Measurements from ENCODE around the gene TRIM7.
"Not testable (repeated sequence)": the region's sequence is repeated elsewhere in the genome, so short reads cannot be mapped to it uniquely, and the experiment has no call there.

The TRIM7 gene

DNA sequence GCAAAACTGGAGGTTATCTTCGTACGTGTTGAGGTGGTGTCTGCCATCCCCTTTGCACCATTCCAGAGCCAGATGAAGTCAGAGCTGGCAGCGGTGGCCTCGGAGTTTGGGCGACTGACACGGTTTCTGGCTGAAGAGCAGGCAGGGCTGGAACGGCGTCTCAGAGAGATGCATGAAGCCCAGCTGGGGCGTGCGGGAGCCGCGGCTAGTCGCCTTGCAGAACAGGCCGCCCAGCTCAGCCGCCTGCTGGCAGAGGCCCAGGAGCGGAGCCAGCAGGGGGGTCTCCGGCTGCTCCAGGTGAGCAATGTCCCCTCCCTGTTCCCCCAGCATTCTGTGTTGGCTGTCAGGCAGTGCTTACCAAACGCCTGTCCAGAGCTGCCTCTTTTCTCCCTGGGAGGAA is 27.6 kb upstream of the TRIM7 start:
- DNase-seq = no peak

- DNase-seq = no peak
These were observed 26.4 kb upstream of the TRIM7 start for GRCh38 chr5:181231432-181231831.

GRCh38 chr5:181230551-181230950 is 25.6 kb upstream of the TRIM7 start:
- no peak for DNase-seq

DNA sequence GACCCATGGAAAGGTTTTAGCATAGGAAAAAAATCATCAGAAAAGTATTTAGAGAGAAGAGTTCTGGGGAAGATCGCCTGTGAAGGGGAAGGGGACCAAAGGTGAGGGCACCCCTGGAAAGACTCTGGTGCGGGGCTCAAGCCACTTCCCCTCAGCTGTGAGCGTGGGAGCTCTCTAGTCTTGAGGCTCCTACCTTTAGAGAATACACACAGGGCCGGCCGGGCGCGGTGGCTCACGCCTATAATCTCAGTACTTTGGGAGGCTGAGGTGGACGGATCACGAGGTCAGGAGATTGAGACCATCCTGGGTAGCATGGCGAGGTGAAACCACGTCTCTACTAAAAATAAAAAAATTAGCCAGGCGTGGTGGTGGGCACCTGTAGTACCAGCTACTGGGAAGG is 25.0 kb upstream of the TRIM7 start:
- no peak for DNase-seq

GRCh38 chr5:181224390-181225229 is 19.6 kb upstream of the TRIM7 start:
- no peak for DNase-seq

GRCh38 chr5:181223729-181224389 is 18.9 kb upstream of the TRIM7 start:
- no peak for DNase-seq

DNA sequence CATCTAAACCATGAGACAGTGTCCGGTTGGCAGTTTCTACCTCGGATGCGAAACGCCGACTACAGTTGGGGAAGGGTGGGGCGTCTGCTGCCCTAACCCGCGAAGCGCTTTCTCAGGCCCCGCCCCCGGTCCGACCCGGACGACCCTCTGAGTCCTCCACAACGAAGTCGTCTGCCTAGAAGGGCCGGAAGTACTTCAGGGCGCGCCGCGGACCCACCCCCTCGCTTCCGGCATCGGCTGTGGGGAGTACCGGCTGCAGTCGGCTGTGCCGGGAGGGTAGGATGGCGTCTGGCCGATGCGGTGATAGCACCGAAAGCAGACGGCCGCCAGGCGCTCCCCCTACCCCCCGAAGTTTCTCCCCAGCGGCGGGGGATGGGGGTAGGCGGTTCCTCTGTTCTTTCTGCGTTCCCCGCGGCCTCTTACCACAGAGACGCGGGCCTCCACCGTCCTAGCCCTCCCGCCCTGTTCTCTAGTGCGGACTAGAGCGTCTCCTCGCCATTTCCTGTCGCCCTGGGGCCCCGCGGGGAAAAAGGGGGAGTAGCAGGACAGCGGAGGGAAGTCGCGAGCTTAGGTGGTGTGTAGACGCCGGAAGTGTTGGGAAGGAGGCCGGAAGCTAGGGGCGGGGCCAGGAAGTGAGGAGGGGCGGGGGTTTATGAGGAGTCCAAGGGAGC is 18.2 kb upstream of the TRIM7 start, which contains the start of gene TRIM41:
Gene TRIM41, plus strand, starts transcription at position 224 of the 671 bp plus-strand sequence. CDS start 719 bp downstream, outside the sequence.
- no peak for DNase-seq

GRCh38 chr5:181222630-181223057 is 17.6 kb upstream of the TRIM7 start:
- no peak for DNase-seq

- no peak for DNase-seq
These were observed 17.0 kb upstream of the TRIM7 start for GRCh38 chr5:181221792-181222629.

DNA sequence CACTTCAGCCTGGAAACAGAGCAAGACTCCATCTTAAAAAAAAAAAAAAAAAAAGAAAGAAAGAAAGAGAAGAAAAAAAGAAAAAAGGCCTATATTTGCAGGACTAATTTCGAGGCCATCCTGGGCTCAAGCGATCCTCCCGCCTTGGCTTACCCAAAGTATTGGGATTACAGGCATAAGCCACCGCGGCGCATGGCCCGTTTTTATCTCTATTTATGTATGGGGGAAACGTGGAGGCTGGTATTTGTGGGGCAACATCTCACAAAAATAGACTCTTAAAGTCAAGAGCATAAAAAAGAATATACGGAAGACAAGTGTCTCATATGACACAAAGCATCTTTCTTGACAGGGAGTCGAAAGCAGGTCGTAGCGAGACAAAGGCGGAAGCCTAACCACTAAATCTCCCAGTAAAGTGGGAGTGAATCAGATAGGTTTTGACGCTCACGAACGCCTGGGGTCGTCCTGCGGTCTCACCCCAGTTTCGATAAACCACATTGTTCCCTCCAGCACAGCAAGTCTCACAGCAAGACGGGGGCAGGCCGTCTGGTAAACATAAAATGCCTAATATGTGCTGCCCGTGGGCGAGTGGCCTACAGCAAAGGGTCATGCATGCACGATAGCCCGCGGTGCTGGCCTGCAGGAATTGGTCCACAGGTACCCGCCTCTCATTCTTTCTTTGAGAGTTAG is 16.3 kb upstream of the TRIM7 start:
- no peak for DNase-seq

GRCh38 chr5:181220178-181220515 is 15.2 kb upstream of the TRIM7 start:
- no peak for DNase-seq

GRCh38 chr5:181219262-181220177 is 14.5 kb upstream of the TRIM7 start:
- no peak for DNase-seq

DNA sequence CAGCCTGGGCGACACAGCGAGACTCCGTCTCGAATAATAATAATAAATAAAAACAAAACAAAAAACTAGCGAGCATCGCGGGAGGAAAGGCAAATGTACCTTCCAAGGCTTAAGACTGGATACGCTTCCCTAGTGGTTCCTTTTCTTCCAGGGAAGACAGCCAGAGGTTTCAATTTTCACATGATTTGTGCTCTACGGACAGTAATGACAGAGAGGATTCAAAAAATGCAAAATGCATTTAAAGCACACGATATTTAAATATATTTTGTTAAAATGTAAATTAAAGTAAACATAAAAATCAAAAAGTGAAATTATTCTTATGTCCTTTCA is 13.8 kb upstream of the TRIM7 start:
- DNase-seq = no peak

GRCh38 chr5:181217803-181218062 is 12.7 kb upstream of the TRIM7 start:
- DNase-seq = no peak

GRCh38 chr5:181217111-181217802 is 12.3 kb upstream of the TRIM7 start:
- no peak for DNase-seq

- DNase-seq = no peak
These were observed 11.3 kb upstream of the TRIM7 start for GRCh38 chr5:181215997-181216989.

DNA sequence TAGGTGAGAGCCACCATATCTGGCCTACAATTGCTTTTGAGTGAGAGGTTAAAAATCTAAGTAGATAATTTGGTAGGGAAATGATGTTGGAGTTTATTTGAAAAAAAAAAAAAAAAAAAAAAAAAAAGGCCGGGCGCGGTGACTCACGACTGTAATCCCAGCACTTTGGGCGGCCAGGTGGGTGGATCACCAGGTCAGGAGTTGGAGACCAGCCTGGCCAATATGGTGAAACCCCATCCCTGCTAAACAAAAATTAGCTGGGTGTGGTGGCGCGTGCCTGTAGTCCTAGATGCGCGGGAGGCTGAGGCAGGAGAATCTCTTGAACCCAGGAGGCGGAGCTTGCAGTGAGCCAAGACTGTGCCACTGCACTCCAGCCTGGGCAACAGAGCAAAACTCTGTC is 9.3 kb upstream of the TRIM7 start:
- DNase-seq = not testable (repeated sequence)

- no peak for DNase-seq
These were observed 7.9 kb upstream of the TRIM7 start for GRCh38 chr5:181212934-181213333.

DNA sequence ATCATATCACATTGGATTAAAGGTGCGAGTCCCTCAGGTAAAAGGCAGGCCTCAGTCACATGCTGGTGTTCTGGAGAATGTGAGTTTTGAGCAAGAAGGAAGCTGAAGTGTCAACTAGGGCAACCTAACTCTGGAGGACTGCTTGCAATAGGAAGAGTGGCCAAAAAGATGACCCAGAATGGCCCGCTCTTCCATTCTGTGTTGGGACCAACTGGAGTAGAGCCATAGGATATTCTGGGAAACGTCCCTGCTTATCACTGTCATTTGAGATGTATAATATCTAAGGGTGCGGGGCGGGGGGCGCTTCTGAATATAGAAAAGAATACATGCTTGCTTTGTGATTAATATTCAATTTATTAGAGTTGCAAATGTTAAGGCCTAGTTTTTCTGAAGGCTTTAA is 7.1 kb upstream of the TRIM7 start:
- DNase-seq = no peak

DNA sequence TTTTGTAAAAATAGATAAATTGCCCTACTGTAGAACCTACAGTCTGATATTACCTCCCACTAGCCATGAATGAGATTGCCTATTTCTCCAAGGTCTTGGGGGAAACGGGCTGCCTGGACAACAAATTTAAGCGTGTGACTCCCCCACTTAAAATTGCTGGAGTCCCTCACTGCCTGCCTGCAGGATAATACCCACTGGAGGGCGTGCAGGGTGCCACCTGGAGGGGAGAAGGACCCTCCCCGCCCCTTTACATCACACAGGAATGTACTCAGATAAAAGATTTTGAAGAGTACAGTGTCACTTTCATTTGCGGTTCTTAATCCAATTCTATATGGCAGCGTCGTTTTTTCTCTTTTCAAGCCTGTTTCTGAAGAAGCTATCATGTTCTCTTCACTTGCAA is 6.2 kb upstream of the TRIM7 start:
- DNase-seq = no peak

All from stimulated activated naive CD4-positive, alpha-beta T cell (primary cell).